ENCODE measurements around the gene PHF24.
"Not testable (repeated sequence)": the region's sequence is repeated elsewhere in the genome, so short reads cannot be mapped to it uniquely, and the experiment has no call there.

Gene PHF24

DNA sequence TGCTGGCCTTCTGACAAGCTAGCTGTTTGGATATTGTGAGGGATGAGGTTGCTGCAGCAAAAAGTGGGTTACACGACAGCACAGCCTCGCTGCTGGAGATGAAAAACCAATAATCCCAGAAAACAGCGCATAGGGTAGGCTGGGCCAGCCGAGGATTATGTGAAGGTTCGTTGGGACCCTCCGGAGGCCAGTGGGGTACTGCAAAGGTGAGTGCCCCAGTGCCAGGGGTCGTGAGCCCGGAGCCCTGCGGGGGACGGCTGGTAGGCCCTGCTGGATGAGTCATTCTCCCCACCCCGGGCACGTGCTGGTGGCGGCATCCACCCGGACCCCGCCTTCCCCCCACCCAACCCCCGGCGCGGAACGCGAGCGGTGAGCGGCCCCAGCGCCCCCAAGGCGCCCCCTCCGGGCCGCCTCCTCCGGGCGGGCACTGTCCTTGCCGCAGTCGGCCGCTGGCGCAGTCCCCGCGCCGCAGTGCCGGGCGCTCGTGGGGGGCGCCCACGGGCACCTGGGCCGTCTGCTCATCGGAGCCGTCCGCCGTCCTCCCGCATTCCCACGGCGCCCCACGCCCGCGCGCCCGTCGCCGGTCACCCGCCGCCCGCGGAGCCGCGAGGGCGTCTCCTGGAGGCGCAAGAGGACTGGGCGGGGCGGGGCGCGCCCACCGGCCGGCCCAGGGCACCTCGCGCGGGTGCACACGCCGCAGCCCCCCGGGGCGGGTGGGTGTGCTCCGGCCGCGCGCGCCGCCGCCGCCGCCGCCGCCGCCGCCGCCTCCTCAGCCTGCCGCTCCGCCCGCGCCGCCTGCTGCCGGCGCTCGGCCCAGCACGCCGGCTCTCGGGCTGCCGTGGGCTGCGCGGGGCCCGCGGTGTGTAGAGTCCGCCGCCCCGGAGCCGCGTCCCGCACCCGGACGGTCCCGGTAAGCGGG lies at the start of gene PHF24:
TSS of gene PHF24 (plus strand) at position 794 of the 919 bp plus-strand sequence. CDS start 13,014 bp downstream, outside the sequence.
- no peak for FAIRE-seq

DNA sequence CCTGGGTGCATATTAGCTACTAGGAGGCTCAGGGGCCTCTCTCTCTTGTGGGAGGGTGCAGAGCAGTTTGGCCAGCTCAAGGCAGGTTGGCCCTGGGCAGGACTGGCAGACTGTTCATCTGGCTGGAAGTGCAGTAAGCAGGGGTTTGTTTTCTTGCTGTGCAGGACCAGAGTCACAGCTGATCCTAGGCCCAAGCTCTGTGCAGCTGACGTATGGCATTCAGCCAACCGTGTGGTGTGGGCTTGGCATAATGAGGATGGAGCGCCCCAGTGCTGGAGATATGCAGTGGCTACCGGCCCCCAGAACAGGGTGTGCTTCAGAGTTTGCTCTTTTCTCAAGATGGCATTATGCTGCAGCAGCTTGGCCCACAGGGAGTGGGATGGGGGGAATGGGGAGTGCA lies 31.0 kb upstream of the PHF24 start:
- no peak for FAIRE-seq

DNA sequence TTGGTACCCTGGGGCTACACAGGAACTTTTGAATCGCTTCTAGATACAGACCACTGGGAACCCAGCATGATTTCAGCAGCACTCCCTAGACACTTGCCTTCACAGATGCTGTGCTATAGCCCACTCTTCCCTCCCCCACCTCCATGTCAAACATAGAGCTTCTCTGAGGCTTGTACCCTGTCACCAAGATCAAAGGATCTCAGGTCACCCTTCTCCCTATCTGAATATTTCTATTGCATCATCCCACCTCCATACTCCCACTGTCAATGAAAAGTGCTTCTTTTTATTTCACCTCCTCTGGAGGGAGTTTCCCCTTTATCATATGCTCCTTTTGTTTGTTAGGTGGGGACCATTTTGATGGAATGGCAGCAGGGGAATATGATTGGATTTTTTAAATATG lies 29.2 kb upstream of the PHF24 start:
- FAIRE-seq = no peak

DNA sequence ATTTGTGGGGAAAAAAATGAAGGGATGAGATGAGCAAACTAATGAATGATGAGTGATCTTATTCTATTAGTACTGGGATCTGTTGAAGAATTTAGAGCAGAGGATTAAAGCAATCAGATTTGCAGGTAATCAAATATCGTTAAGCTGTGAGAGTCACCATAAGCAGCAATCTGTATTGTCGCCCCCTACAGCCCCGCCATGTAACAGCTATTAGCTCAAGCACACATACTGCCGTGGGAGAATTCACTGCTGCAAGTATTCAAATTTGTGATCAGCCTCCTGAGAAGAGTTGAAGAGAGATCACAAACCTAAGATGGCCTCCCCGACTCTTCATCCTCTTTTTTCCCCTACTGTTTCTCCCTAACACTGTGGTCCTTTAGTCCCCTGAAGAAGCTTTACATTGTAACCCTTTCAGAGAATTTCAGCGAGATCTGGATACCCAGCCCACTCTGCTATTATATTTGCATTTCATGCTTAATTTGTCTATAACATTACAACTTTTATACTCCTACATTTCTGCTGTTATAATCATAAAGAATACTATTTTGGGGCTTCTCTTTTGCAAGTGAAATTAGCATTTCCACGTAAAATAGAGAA lies 28.5 kb upstream of the PHF24 start:
- no peak for FAIRE-seq

DNA sequence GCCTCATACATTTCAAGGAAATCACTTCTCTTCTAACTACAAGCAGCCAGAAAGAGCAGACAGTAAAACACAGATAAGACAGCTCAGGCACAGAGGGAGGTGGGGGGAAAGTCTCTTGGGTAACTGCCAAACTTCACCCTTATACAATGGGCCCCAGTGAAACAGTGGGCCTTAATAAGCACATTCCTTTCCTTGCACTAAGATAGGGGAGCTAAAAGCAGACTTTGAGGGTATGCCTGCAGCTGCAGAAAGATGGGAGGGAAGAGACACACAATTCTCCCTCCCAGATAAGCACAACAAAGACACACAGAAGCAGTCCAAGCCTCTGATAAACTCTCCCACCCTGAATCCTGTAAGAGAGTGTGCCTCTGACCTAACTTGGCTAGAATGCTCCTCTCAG lies 18.1 kb upstream of the PHF24 start:
- not testable (repeated sequence) for FAIRE-seq

DNA sequence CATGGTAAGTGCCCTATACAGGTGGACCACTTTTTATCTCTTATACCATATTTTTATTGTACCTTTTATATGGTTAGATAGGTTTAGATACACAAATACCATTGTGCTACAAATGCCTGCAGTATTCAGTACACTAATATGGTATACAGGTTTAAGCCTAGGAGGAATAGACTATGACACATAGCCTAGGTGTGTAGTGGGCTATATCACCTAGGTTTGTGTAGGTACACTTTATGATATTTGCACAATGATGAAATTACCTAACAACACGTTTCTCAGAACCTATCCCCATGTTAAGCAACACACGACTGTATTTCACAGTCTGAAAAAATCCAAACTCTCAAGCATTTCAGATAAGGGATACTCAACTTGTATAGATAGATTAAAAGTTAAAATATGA lies 9.6 kb upstream of the PHF24 start:
- no peak for FAIRE-seq

DNA sequence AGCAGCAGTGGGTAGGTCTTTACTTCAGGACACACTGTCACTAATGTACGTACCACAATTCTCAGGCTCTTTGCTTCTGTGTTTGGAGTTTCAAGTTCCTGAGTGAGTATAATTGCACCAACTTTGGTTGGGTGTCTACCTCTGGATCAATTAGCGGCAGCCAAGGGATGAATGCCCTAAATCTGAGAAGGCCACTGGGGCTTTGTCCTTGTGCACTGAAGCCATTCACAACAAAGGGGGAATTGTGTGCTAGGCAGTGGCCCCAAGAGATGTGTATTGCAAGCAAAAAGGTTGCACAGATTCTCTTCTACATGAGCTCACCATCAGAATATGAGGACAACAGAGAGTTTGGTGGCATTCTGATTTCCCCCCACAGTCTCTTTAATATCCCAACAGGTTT lies 3.9 kb upstream of the PHF24 start:
- no peak for FAIRE-seq

DNA sequence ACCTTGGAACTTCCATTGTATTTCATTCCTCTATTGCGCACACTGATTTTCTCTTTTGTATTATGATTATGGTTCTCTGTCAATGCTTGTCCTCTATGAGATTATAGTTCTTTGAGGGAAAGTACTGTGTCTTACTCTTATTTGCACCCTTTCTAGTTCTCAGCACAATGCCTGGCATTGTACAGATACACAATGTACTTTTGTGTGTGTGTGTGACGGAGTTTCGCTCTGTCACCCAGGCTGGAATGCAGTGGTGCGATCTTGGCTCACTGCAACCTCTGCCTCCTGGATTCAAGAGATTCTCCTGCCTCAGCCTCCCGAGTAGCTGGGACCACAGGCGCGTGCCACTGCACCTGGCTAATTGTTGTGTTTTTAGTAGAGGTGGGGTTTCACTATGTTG lies 2.0 kb upstream of the PHF24 start:
- not testable (repeated sequence) for FAIRE-seq

DNA sequence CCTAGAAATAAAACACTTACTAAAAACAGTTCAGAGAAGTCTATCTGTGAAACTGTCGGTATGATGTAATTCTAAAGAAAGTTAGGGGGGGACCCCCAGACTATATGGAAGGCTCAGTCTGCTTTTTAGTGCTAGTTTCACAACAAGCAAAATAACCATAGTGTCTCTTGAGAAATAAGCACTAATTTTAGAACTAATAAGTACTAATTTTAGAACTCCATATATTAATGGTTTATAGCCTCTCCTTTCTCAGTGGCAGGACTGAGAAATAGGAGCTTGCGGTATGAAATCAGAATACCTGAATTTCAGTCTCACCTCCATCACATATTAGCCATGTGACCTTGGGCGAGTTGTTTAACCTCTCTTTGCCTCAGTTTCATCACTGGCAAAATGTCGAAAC lies 1.4 kb upstream of the PHF24 start:
- no peak for FAIRE-seq

DNA sequence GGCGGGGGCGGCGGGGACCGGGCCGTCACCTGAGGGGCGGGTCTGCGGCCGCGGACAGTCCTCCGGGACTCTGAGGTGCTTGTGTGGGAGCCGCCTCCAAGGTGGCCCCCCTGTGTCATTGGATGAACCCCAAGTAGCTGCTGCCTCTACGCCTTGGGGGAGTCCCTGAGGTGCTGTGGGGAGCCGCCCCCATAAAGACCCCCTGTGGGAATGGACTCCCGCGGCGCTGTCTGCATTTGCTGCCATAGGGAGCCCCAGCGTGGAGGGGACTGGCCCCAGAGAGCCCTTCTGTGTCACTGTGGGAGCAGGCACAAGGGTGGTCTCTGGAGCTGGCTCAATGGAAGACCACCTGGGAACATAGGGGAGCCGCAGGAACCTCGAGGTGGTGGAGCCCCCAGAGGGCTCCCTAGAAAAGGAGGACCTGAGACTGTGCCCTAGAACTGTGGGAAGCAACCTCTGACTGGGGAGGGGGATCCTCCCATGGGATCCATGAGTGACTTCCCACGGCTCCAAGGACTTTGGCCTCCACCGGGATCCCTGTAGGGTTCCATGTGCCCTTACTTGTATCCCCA lies 412 bp downstream of the PHF24 start:
- FAIRE-seq = no peak

DNA sequence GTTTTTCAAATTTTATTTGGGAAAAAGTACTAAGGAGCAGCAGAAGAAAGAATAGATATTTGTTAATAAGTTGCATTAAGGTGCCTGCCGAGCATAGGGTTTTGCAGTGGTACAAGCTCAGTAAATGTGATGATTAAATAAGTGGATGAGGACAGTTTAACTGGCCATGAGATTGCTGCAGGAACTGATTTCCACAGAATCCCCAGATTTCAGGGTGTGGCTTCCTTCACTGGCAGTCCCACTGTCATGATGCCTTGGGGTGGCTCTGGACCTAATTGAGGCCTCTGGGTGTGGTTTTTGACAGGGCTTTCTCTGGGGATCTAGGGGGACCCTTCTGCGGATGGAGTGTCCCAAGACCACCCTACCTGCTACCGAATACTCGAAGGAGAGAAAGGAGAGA lies 1.4 kb downstream of the PHF24 start:
- no peak for FAIRE-seq

DNA sequence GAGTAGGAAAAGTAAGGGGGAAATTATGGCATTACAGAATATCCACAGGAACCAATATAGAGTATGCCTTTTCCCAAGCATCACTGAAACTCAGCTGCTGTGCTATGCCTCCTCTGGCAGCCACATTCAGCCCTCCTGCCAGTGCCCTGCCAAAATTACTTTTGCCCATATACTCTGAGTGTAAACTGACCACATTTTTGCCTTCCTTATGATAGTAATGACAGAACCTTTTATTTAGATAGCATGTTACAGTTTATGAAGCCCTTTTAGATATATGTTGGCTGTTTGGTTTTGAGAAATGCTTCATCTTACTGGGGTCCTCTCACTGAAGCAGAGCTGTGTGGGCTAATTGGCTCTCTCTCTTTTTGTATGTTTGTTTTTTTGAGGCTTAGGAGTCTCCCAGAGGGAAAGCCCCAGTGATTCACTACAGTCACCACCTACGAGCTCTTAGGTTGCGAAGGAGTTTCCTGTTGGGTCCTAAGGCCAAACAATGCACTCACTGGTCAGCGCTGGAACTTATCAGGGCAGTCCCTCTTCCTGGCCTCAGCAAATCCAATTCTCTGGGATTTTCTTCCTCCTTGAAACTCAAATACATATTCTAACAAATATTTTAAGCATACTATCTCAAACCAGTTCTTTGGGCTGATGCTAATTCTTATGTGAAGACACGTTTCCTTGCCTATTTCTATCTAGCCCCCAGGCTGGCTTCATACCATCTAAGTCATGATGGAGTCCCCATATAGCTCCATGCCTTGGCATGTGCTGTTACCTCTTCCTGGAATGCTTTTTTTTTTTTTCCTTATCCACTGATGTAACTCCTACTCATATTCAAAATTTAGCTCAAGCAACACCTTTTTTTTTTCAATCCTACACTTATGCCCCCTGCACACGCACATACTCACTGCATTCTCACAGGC lies 3.7 kb downstream of the PHF24 start:
- FAIRE-seq = no peak

DNA sequence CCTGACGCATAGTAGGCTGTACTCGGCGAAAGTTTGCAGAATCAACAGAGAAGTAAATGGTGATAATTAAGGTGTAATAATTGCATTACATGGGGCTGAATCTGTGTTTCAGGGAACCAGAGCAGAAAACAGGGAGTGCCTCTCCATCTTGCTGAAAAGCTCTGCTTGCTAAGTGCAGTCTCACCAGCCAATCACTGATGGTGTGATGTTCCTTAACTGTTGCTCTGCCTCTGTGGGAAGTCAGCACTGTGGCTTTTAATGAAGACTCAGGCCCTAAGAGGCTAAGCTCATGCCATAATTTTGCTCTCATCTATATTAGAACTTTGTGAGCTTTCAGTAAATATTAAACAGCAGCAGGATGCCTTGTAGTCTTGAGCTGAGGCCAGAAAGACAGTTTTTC lies 4.5 kb downstream of the PHF24 start:
- no peak for FAIRE-seq

DNA sequence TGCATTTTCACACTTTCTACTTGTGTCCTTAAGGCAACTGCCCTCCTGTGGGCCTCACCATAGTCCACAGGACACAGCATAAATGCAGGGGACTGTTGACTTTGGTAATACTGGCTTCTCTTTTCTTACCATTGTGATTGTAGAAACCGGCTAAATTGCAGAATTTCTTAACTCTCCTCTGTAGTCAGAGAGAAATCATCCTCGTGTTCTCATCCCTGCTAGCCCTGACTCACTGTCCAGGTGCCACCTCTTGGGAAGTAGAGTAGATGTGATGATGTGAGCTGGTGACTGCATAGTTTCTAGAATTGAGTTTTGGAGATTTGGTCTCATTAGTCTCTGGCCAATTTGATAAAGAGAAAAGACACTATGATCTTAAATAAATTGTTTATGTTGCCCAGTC lies 5.5 kb downstream of the PHF24 start:
- FAIRE-seq = no peak

DNA sequence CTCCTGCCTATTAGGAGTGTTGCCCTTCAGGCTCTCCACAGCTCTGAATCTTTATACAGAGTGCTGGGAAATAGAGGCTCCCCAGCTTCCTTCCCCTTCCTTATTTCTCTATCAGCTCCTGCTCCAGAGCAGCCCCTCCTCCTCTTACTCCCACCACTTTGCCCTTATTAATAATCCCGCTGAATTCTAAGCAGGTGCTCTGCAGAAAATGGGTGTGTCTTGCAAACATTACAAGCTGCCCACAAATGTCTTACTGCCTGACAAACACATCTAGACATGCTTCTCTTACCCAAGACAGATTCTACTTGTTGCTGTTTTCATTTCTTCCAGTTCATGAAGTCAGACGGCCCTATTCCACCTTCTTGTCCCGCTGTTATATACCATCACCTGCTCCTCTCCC lies 6.4 kb downstream of the PHF24 start:
- no peak for FAIRE-seq

DNA sequence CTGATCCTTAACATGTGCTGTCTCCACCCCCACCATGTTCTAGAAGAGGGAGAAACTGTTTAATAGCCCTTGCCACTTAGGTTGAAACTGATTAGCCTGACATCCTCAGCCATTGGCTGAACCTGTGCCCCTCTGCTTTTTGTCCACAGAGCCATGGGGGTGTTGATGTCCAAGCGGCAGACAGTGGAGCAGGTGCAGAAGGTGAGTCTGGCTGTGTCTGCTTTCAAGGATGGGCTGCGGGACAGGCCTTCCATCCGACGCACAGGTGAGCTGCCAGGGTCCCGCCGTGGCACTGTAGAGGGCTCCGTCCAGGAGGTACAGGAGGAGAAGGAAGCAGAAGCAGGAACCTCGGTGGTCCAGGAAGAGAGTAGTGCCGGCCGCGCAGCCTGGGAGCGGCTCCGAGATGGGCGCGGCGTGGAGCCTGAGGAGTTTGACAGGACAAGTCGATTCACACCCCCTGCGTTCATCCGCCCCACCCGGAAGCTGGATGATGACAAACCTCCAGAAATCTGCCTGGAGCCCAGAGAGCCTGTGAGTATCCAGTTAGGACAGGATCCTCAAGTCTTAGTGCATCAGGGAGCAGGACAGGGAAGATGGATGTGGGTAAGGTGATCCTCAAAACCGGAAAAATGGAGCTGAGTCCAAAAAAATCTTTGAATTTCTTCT lies 13.2 kb downstream of the PHF24 start:
- FAIRE-seq = no peak

DNA sequence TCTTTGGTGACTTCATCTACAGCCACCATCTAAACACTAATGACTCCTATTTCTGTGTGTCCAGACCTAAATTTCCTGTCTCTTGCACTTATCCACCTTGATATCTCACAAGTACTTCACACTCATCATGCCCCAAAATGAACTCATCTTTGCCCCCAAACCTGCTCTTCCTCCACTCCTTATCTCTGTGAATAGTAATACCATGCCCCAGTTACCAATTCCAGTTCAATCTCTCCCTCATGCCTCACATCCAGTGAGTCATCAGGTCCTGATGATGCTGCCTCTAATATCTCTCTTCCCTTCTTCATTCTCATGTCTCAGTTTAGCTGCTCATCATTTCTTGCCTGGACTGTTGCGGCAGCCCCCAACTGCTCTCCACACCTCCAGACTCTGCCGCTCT lies 16.6 kb downstream of the PHF24 start:
- FAIRE-seq = no peak

DNA sequence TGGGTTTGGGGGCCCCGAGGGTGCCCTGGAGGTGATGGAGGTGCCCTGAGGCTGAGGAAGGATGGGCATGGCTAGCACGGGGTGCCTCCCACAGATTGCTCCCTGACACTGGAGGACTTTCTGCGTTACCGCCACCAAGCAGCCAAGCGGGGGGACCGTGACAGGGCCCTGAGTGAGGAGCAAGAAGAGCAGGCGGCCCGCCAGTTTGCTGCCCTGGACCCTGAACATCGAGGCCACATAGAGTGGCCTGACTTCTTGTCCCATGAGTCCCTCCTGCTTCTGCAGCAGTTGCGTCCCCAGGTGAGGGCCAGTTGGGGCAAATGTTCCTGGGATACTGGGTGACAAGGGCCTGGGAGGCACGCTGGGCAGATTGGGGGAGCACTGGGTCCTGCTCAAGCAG lies 18.4 kb downstream of the PHF24 start:
- no peak for FAIRE-seq

DNA sequence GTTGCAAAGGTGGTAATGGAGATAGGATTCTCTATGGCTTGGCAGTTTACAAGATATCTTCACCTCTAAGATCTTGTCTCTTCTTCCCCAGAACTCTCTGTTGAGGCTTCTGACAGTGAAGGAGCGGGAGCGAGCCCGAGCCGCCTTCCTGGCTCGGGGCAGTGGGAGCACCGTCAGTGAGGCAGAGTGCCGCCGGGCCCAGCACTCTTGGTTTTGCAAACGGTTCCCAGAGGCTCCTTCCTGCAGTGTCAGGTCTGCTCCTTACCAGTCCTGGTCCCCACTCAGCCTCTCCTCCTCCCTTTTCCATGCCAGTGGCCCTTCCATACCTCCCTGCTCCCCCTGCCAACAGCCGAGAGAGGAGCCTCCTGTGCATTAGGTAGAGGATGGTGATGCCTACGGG lies 18.9 kb downstream of the PHF24 start:
- no peak for FAIRE-seq

DNA sequence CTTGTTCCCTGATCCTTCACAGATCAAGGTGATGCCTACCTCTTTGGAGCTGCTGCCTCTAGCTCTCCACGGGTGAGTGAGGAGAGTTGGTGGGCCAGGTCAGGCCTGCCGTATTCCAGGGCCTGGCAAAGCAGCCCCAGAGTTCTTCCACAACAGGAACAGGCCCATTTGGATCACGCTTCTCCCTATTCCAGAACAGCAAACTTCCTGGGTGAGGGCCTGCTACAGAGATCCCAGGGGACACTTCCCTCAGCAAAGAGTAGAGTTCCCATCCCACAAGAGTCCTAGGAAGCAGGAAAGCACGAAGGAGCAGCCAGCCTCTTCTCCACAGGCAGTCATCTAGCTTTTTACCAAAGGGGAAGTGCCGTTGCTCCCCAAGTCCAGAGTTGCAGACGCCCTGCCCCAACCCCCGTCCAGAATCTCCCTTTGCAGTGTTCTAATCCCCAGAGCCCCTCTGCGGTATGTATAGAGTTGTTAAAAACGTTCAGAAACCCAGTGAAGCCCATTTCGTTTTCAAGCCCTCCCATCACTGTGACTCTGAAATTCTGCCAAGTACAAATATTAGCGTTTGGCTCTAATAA lies 22.2 kb downstream of the PHF24 start:
- no peak for FAIRE-seq

DNA sequence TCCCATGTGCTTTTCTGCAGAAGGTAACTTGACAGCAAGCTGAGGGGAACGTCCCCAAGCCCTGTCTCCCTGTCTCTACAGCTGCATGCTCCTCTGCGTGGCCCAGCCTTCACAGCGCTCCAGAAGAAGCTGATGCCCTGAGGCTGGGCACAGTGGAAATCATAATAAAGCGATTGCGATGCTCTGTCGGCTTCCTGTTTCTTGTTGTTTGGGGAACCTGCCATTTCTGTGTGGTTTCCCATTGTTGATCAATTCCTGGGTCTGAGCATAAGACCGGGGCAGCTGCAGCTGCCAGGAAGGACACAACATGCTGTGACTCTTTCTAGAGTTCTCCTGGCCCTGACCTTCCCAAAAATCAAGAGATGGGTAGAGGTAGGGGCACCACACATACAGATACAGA lies 24.3 kb downstream of the PHF24 start:
- FAIRE-seq = no peak

DNA sequence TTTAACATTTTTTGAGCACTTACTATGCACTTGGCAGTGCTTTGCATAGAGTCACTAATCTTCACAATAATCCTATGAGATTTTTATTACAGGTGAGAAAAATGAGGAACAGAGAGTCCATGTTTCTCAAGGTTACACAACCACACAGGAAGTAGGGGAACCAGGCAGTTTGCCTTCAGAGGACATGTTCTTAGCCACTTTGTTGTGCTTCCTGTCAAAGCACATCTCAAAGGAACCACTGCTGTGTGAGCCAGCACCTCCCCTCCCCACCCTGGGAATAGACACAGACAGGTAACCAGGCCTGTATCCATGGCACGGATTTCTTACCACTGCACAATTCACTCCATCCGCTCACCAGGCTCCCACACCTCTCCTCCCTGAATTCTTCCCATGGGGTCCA lies 25.1 kb downstream of the PHF24 start:
- FAIRE-seq = no peak
